WTC11 (cell line): ENCODE results near the gene DNAJB11.

Experiments
- ATF3 ChIP-seq: sonication (generic); formaldehyde crosslinking; conservative IDR thresholded peaks from 2 replicates; pipeline ENCODE4 v1.8.1; 2022; ENCODE audit warnings: mild to moderate bottlenecking, missing genetic modification reagents
- CREB1 ChIP-seq: sonication (generic); formaldehyde crosslinking; IDR thresholded peaks from 2 replicates; pipeline ENCODE4 v1.8.0; 2023; ENCODE audit warnings: mild to moderate bottlenecking, missing genetic modification reagents
- CTCF ChIP-seq: fragments of 200-600 bp; IDR thresholded peaks from 2 replicates; pipeline ENCODE4 v1.8.0; 2022; ENCODE audit warnings: antibody characterized with exemption
- MAX ChIP-seq: sonication (generic); formaldehyde crosslinking; IDR thresholded peaks from 2 replicates; pipeline ENCODE4 v1.8.0; 2022; ENCODE audit warnings: mild to moderate bottlenecking, missing genetic modification reagents
- TP53 ChIP-seq: sonication (generic); formaldehyde crosslinking; IDR thresholded peaks from 2 replicates; pipeline ENCODE4 v1.8.1; 2023; ENCODE audit warnings: mild to moderate bottlenecking, missing genetic modification reagents
- USF1 ChIP-seq: sonication (generic); formaldehyde crosslinking; IDR thresholded peaks from 2 replicates; pipeline ENCODE4 v1.8.0; 2022; ENCODE audit warnings: mild to moderate bottlenecking, missing genetic modification reagents
- ZNF121 ChIP-seq: sonication (generic); formaldehyde crosslinking; IDR thresholded peaks from 2 replicates; pipeline ENCODE4 v1.8.0; 2023; ENCODE audit warnings: missing genetic modification reagents

- TF ChIP-seq CTCF (no peak), TP53 (no peak), USF1 (CRISPR knock-in tag) (no peak), CREB1 (CRISPR knock-in tag) (no peak), ZNF121 (CRISPR knock-in tag) (no peak), MAX (CRISPR knock-in tag) (no peak), ATF3 (CRISPR knock-in tag) (no peak)
These were observed 51.6 kb downstream of the DNAJB11 start for GRCh38 chr3:186621894-186622650.
